ENCODE results near the gene PRRC2B.
A peak's percentile ranks its signal among the peaks of the same experiment; 100 is the strongest.

PRRC2B gene

DNA sequence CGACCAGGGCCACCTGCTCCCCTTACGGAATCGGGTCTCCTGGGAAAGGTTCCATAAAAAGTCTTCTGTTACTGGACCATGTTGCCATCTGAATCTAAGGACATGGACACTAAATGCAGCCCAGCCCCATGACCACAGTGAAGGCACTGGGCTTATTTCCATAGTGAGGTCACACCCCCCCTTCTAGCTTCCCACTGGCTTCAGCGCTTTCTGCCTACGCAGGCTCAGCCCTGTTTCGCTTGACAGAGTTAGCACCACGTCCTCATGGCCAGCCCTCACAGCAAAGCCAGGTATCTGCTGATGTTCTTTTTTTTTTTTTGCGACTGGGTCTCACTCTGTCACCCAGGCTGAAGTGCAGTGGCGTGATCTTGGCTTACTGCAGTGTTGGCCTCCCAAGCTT lies 123.0 kb downstream of the PRRC2B start:
- Mint-ChIP-seq H3K4me1 (no peaks in the 10 kb centered on the region), H3K36me3 (ENCODE audit: insufficient read depth) (peaks cover 44% of the 10 kb centered on the region), H3K9me3 (no peaks in the 10 kb centered on the region), H3K27me3 (no peaks in the 10 kb centered on the region), H3K27ac (ENCODE audit: low read depth) (no peak overlapping the region), H3K4me3 (no peak overlapping the region)
- no peak for DNase-seq (ENCODE audit: low spot score in 2 of 2)
- no peak for ATAC-seq (replicated peaks; ENCODE audit: extremely low read depth, poor library complexity, severe bottlenecking)

DNA sequence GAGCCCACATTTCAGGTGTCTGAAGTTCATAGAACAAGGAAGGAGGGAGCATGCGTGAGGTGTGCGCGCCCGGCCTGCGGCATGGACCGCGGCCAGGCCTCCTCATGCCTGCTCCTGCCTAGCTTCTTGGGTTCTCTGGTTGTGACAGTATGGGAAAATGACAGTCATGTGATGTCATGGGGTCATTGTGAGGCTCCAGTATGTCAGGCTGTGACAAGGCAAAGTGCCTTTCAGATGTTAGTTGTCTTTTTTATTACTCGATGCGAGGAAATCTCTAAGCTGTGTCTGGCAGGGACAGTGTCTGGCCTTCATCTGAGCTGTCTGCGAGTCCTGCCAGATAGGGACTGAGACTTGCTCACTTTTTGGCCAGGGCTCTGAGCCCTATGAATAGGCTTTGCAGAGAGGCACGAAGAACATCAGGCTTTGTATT lies 123.9 kb downstream of the PRRC2B start:
- Mint-ChIP-seq H3K4me3 (no peak overlapping the region), H3K4me1 (no peaks in the 10 kb centered on the region), H3K36me3 (ENCODE audit: insufficient read depth) (peaks cover 40% of the 10 kb centered on the region), H3K9me3 (no peaks in the 10 kb centered on the region), H3K27ac (ENCODE audit: low read depth) (no peak overlapping the region), H3K27me3 (no peaks in the 10 kb centered on the region)
- DNase-seq (ENCODE audit: low spot score in 2 of 2) (no peak), ATAC-seq (replicated peaks; ENCODE audit: extremely low read depth, poor library complexity, severe bottlenecking) (no peak)

DNA sequence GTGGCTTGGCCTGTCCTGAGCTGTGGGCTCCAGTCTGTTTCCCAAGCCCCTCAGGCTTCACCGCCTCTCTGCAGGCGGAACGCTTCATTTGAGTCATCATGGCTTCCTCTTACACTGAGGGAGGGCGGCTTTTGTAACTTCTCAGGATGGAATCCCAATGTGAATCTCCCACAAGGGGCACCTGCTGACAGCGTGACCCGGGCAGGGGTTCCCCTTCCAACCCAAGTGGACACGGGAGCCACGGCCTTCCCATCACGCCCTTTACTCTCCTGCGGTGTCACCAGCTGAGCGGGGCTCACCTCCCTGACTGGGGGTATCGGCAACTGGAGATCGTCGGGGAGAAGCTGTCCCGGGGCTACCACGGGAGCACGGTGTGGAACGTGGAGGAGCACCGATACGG lies 124.7 kb downstream of the PRRC2B start:
- Mint-ChIP-seq H3K27ac (ENCODE audit: low read depth) (no peak overlapping the region), H3K4me3 (no peak overlapping the region), H3K4me1 (no peaks in the 10 kb centered on the region), H3K9me3 (no peaks in the 10 kb centered on the region), H3K36me3 (ENCODE audit: insufficient read depth) (peaks cover 40% of the 10 kb centered on the region), H3K27me3 (no peaks in the 10 kb centered on the region)
- no peak for ATAC-seq (replicated peaks; ENCODE audit: extremely low read depth, poor library complexity, severe bottlenecking)
- DNase-seq (ENCODE audit: low spot score in 2 of 2): no peak

DNA sequence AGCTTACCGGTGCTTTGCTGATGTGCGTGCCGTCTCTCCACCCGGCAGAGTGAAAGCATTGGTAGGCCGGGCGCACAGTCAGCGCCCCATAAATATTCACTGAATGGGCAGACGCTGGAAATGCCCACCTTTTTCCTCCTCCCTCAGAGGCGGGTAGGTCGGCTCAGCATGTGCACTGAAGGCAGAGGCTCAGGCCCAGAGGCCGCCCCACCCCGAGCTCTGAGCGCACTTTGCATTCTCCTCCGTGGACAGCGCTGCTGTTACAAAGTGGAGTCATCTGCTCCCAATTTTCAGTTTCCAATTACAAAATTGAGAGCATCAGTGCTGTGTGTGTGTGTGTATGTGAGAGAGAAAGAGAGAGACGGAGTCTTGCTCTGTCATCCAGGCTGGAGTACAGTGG lies 126.6 kb downstream of the PRRC2B start:
- no peak overlapping the region for H3K4me3 Mint-ChIP-seq
- no peaks in the 10 kb centered on the region for H3K4me1 Mint-ChIP-seq
- no peaks in the 10 kb centered on the region for H3K9me3 Mint-ChIP-seq
- H3K27ac Mint-ChIP-seq (ENCODE audit: low read depth): no peak overlapping the region
- no peak for ATAC-seq (replicated peaks; ENCODE audit: extremely low read depth, poor library complexity, severe bottlenecking)
- no peaks in the 10 kb centered on the region for H3K27me3 Mint-ChIP-seq
- peaks cover 39% of the 10 kb centered on the region for H3K36me3 Mint-ChIP-seq (ENCODE audit: insufficient read depth)
- DNase-seq (ENCODE audit: low spot score in 2 of 2): no peak

DNA sequence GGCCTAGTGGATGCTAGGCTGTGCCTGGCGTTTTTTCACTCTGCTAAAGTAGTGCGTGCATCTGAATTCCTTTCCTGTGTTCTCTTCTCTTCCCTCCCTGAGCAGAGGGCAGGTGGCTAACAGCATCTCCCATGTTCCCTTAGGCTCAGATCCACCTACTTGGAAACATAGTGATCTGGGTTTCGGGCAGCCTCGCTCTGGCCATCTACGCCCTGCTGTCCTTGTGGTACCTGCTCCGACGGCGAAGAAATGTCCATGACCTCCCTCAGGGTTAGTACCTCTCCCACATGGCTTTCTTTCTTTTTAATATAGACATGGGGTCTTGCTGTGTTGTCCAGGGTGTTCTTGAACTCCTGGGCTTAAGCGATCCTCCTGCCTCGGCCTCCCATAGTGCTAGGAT lies 127.3 kb downstream of the PRRC2B start:
- Mint-ChIP-seq H3K27ac (ENCODE audit: low read depth) (no peak overlapping the region), H3K4me1 (no peaks in the 10 kb centered on the region), H3K4me3 (no peak overlapping the region), H3K9me3 (no peaks in the 10 kb centered on the region), H3K27me3 (no peaks in the 10 kb centered on the region), H3K36me3 (ENCODE audit: insufficient read depth) (peaks cover 39% of the 10 kb centered on the region)
- DNase-seq (ENCODE audit: low spot score in 2 of 2) (no peak), ATAC-seq (replicated peaks; ENCODE audit: extremely low read depth, poor library complexity, severe bottlenecking) (no peak)

DNA sequence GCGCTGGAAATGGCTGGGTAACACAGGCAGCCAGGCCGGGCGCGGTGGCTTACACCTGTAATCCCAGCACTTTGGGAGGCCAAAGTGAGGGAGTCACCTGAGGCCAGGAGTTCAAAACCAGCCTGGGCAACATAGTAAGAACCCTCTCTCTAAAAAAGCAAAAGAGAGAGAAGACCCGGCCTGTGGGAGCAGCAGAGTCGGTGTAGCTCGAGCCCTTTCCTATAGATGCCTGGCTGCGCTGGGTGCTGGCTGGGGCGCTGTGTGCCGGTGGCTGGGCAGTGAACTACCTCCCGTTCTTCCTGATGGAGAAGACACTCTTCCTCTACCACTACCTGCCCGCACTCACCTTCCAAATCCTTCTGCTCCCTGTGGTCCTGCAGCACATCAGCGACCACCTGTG lies 127.9 kb downstream of the PRRC2B start:
- no peak overlapping the region for H3K27ac Mint-ChIP-seq (ENCODE audit: low read depth)
- H3K9me3 Mint-ChIP-seq: no peaks in the 10 kb centered on the region
- ATAC-seq (replicated peaks; ENCODE audit: extremely low read depth, poor library complexity, severe bottlenecking): no peak
- H3K36me3 Mint-ChIP-seq (ENCODE audit: insufficient read depth): peaks cover 39% of the 10 kb centered on the region
- no peaks in the 10 kb centered on the region for H3K27me3 Mint-ChIP-seq
- H3K4me3 Mint-ChIP-seq: no peak overlapping the region
- no peak for DNase-seq (ENCODE audit: low spot score in 2 of 2)
- no peaks in the 10 kb centered on the region for H3K4me1 Mint-ChIP-seq

DNA sequence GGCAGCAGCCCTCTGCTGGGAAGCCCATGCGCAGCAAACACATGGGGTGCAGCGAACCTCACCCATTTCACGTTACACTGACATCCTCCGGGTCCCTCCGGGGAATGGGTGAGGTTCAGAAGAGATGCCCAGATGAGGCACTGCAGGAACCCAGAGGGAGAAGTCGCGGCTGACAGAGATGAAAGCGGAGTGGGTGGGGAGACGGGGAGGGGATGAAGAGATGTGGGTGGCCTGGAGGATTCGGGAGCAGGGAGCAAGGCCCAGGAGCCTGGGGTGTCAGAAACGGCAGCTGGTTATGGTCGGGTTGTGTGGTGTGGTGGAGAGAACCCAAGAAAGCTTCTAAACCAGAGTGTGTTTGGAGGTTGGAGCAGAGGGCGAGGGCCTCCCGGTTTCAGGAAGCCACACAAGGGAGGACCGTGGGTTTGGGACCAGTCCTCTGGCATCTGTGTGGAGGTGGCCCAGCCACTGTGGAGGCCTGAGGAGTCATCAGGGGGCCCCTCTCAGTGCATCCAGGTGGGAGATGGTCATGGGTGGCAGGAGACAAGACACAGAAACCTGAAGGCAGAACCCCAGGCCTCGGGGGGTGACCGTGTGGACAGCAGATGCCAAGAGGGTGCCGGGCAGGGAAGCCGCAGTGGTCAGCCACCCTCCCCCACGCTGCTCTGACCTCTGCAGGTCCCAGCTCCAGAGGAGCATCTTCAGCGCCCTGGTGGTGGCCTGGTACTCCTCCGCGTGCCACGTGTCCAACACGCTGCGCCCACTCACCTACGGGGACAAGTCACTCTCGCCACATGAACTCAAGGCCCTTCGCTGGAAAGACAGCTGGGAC lies 128.6 kb downstream of the PRRC2B start:
- Mint-ChIP-seq H3K4me1 (no peaks in the 10 kb centered on the region), H3K36me3 (ENCODE audit: insufficient read depth) (peaks cover 40% of the 10 kb centered on the region), H3K9me3 (no peaks in the 10 kb centered on the region), H3K4me3 (no peak overlapping the region), H3K27ac (ENCODE audit: low read depth) (peak overlapping the region; percentile 49), H3K27me3 (no peaks in the 10 kb centered on the region)
- DNase-seq (ENCODE audit: low spot score in 2 of 2) (no peak), ATAC-seq (replicated peaks; ENCODE audit: extremely low read depth, poor library complexity, severe bottlenecking) (no peak)

DNA sequence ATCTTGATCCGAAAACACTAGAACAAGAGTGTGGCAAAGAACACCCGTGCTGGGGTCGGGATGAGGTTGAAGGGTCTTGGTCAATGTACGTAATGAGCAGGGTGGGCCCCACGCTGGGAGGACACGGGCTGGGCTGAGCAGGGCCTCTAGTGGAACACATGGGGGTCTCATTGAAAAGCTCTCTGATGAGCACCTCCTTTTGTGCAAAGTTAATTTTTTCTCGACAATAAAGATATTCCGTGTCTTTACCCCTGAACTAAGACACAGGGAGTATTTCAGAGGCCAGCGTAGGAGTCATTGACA lies 129.2 kb downstream of the PRRC2B start:
- Mint-ChIP-seq H3K27ac (ENCODE audit: low read depth) (no peak overlapping the region), H3K27me3 (no peaks in the 10 kb centered on the region), H3K4me3 (no peak overlapping the region), H3K4me1 (no peaks in the 10 kb centered on the region), H3K9me3 (no peaks in the 10 kb centered on the region), H3K36me3 (ENCODE audit: insufficient read depth) (peaks cover 38% of the 10 kb centered on the region)
- ATAC-seq (replicated peaks; ENCODE audit: extremely low read depth, poor library complexity, severe bottlenecking) (no peak), DNase-seq (ENCODE audit: low spot score in 2 of 2) (no peak)

DNA sequence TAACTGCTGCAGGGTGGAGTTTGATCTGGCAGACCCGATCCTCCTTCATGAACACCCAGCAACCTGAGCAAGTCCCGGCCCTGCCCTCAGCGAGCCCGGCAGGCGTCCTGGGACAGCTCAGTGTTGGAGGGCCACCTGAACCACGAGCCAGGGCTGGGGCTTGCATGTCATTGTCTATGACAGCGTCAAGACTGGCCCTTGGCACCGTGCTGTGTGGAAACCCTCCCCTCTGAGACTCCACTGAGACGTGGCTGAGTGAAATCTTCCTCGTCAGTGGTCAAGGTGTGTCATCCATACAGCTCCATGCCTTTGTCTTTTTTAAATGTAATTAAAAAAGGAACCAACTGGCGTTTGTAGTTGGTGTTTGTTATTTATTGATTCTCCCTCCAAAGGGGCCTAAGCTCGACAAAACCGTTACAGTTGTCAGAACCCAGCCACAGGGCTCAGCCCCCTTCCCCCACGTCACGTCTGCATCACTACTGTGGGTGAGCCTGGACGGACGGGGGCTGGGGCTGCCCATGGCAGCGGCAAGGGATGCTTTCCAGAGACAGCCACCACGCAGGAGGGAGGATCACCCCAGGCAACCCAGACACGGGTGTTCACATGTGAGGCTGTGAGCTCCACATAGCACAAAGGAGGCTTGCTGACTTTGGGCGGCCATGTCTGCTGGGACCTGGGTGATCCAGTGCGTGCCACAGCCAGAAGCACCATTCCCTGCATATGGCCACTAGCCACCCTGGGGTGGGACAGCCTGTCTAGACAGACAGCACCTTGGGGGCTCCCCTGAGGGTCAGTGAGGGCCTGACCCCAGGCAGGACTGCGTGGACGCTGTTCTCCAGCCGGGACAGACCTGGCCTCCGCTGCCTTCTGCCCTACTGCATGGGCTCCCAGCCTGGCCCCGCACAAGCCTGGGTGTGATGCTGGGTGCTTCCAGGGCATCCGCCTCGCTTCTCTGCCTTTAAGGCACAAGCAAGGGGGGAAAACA lies 129.9 kb downstream of the PRRC2B start:
- Mint-ChIP-seq H3K27me3 (no peaks in the 10 kb centered on the region), H3K4me3 (no peak overlapping the region), H3K4me1 (no peaks in the 10 kb centered on the region), H3K36me3 (ENCODE audit: insufficient read depth) (peaks cover 36% of the 10 kb centered on the region), H3K27ac (ENCODE audit: low read depth) (no peak overlapping the region), H3K9me3 (no peaks in the 10 kb centered on the region)
- DNase-seq (ENCODE audit: low spot score in 2 of 2) (no peak), ATAC-seq (replicated peaks; ENCODE audit: extremely low read depth, poor library complexity, severe bottlenecking) (no peak)

DNA sequence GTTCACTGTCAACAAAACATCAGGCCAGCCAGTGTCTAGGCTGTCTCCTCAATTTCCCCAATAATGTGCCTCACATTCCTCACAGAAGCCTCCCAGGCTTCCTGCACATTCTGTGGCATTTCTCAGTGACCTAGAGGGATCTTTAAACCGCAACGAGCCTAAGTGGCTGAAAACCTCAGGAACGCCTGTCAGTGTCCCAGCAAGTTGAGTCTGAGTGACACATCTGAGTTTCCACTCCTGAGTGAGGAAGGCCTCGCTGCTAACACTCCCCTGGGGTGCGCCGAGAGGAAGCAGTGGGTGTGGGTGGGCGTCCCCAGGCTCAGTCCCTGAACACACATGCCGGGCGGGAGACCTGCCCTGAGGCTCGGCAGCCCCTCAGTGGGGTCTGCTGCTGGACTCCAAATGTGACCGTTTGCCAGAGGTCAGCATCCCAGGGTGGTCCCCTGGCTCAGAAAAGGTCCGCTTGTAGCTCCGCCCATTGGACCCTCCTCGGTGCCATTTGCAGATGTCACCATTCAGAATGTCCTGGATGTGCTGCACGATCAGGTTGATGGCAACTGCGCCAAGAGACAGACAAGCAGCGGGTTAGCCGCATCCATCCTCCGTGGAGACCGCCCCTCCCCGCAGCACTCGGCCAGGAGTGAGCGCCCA lies 130.9 kb downstream of the PRRC2B start:
- Mint-ChIP-seq H3K4me3 (no peak overlapping the region), H3K36me3 (ENCODE audit: insufficient read depth) (peaks cover 35% of the 10 kb centered on the region), H3K4me1 (peaks cover 1% of the 10 kb centered on the region), H3K27me3 (no peaks in the 10 kb centered on the region), H3K9me3 (no peaks in the 10 kb centered on the region), H3K27ac (ENCODE audit: low read depth) (no peak overlapping the region)
- no peak for ATAC-seq (replicated peaks; ENCODE audit: extremely low read depth, poor library complexity, severe bottlenecking)
- DNase-seq (ENCODE audit: low spot score in 2 of 2): no peak

DNA sequence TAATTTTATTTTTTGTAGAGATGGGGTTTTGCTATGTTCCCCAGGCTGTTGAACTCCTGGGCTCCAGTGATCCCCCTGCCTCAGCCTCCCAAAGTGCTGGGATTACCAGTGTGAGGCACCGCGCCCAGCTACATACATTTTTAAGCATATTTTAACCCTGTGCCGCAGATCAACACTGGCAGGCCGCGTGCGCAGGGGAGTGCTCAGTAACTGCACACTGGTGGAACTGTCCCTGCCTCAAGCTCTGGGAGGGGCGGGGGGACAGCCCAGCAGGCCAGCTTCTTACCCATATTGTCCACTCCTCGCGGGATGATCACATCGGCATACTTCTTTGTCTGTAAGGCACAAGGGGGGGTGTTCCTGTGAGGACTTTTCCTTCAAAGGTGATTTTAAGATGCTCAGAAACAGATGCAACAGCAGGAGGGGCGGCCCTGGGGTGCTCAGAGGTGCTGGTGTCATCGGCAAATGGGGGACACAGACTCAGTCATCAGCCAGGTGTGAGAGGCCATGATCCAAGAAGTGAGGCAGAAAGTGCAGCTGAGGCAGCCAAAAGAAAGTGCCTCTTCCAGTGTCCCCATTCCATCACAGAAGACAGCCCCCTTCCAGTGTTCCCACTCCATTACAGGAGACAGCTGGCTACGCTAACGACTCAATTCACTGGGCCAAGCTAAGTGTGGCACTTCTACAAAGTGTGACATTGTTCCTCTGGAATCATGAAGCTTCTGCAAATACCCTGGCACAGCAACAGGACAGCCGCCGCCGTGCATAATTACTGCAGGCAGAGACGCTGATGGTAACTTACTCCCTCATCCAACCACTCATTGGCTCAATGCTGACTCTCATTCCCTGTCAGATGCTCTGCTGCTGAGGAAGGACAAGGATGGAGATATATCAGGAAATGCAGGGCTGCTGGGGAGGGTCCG lies 132.0 kb downstream of the PRRC2B start:
- ATAC-seq (replicated peaks; ENCODE audit: extremely low read depth, poor library complexity, severe bottlenecking) (no peak), DNase-seq (ENCODE audit: low spot score in 2 of 2) (no peak)
- Mint-ChIP-seq H3K9me3 (no peaks in the 10 kb centered on the region), H3K4me1 (peaks cover 4% of the 10 kb centered on the region), H3K27ac (ENCODE audit: low read depth) (no peak overlapping the region), H3K27me3 (no peaks in the 10 kb centered on the region), H3K36me3 (ENCODE audit: insufficient read depth) (peaks cover 35% of the 10 kb centered on the region), H3K4me3 (no peak overlapping the region)

DNA sequence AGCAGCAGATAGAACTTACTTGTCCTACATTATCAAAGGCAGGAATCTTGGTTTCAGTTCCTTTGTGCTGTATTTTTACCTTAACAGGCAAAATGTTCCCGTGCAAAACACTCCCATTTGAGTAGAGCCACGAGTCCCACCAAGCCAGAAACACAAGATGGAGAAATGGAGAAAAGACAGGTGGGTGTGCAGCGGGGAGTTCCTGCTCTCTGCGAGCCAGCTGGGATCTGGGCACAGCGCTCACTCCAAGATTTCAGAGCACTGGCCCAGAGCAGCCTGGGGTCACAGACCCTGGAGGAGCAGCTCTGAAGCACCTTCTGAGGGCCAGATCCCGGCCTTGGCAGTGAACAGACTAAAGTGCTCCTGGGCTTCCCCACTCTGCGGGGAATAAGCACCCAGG lies 134.3 kb downstream of the PRRC2B start:
- peak overlapping the region; percentile 44 for H3K4me3 Mint-ChIP-seq
- H3K9me3 Mint-ChIP-seq: no peaks in the 10 kb centered on the region
- no peak for DNase-seq (ENCODE audit: low spot score in 2 of 2)
- H3K36me3 Mint-ChIP-seq (ENCODE audit: insufficient read depth): peaks cover 29% of the 10 kb centered on the region
- H3K4me1 Mint-ChIP-seq: peaks cover 4% of the 10 kb centered on the region
- no peaks in the 10 kb centered on the region for H3K27me3 Mint-ChIP-seq
- no peak overlapping the region for H3K27ac Mint-ChIP-seq (ENCODE audit: low read depth)
- no peak for ATAC-seq (replicated peaks; ENCODE audit: extremely low read depth, poor library complexity, severe bottlenecking)
